GM12865 (cell line): ENCODE measurements around the gene CTXND1.

Experiments
- DNase-seq: peaks from one replicate; pipeline ENCODE4 v3.0.0; 2010; ENCODE audit warnings: low read depth
- H3K4me3 ChIP-seq: 2 replicates; pipeline ENCODE4 v1.5.1; 2011; ENCODE audit warnings: mild to moderate bottlenecking, low read depth, low read length, control low read depth
- CTCF ChIP-seq: IDR thresholded peaks from 2 replicates; pipeline ENCODE4 v1.5.1; 2011; ENCODE audit warnings: low read length, control low read depth, low read depth, inconsistent platforms; ENCODE audit not compliant: insufficient read depth; ENCODE audit errors: missing control alignments

The CTXND1 gene

GRCh38 chr15:80163217-80163616 is 88.8 kb downstream of the CTXND1 start:
- no peak for TF ChIP-seq CTCF
- no peak overlapping the region for H3K4me3 ChIP-seq

GRCh38 chr15:80162059-80162554 is 89.9 kb downstream of the CTXND1 start:
- no peak for TF ChIP-seq CTCF
- DNase-seq, result no peak
- no peak overlapping the region for H3K4me3 ChIP-seq

More at GRCh38 chr15:80163217-80163616, 88.8 kb downstream of the CTXND1 start:
- DNase-seq, result no peak

GRCh38 chr15:80161468-80162016 is 90.5 kb downstream of the CTXND1 start:
- no peak for DNase-seq
- no peak overlapping the region for H3K4me3 ChIP-seq
- TF ChIP-seq CTCF, result no peak

- DNase-seq, result peak; percentile 71
- no peak for TF ChIP-seq CTCF
- H3K4me3 ChIP-seq, result no peak overlapping the region
Observed at GRCh38 chr15:80160570-80161156, 91.3 kb downstream of the CTXND1 start.

- H3K4me3 ChIP-seq, result no peak overlapping the region
- DNase-seq, result no peak
- no peak for TF ChIP-seq CTCF
Observed at GRCh38 chr15:80159811-80160569, 92.0 kb downstream of the CTXND1 start.

- TF ChIP-seq CTCF, result no peak
- no peak for DNase-seq
- no peak overlapping the region for H3K4me3 ChIP-seq
Observed at GRCh38 chr15:80159301-80159700, 92.7 kb downstream of the CTXND1 start.

- H3K4me3 ChIP-seq, result no peak overlapping the region
- no peak for DNase-seq
- no peak for TF ChIP-seq CTCF
Observed at GRCh38 chr15:80157215-80157614, 94.8 kb downstream of the CTXND1 start.
